GM13977 (cell line): ENCODE results near the gene TMEM94.

Experiments
- DNase-seq: peaks from one replicate; pipeline ENCODE4 v3.0.0; 2012; ENCODE audit warnings: low spot score
- CTCF ChIP-seq: IDR thresholded peaks from 2 replicates; pipeline ENCODE4 v1.5.1; 2012; ENCODE audit warnings: mild to moderate bottlenecking, control low read depth; ENCODE audit not compliant: insufficient read depth; ENCODE audit errors: extremely low read depth, missing control alignments
- in situ Hi-C: fragments of 300-500 bp; cut with MboI; formaldehyde crosslinking; loops from one replicate; pipeline ENCODE4 v1.12.0; 2022; ENCODE audit warnings: low sequenced_read_pairs, low pct_unique_long_range_greater_than_20kb, mixed read lengths, inconsistent platforms; ENCODE audit not compliant: unreplicated experiment

TMEM94 gene

GRCh38 chr17:75496005-75496404 lies 39.6 kb downstream of the TMEM94 start:
- in situ Hi-C loops, result no loop called here
- DNase-seq, result no peak
- no peak for TF ChIP-seq CTCF

- in situ Hi-C loops, result no loop called here
- no peak for DNase-seq
Measured at GRCh38 chr17:75498039-75498725, 41.7 kb downstream of the TMEM94 start.

GRCh38 chr17:75498726-75499213 lies 42.3 kb downstream of the TMEM94 start:
- TF ChIP-seq CTCF, result no peak
- in situ Hi-C loops, result no loop called here
- DNase-seq, result no peak

More at GRCh38 chr17:75498039-75498725, 41.7 kb downstream of the TMEM94 start:
- TF ChIP-seq CTCF, result no peak

GRCh38 chr17:75499313-75500022 lies 43.0 kb downstream of the TMEM94 start:
- no peak for TF ChIP-seq CTCF
- no peak for DNase-seq
- in situ Hi-C loops, result no loop called here

GRCh38 chr17:75500419-75501216 lies 44.2 kb downstream of the TMEM94 start:
- in situ Hi-C loops, result no loop called here
- DNase-seq, result no peak
- TF ChIP-seq CTCF, result no peak

- TF ChIP-seq CTCF, result no peak
- in situ Hi-C loops, result no loop called here
- no peak for DNase-seq
Measured at GRCh38 chr17:75501378-75502071, 45.1 kb downstream of the TMEM94 start.
